Renal cortex interstitium (tissue), 15 donors: ENCODE measurements around the gene PSMA3. TPM values are rescaled to one million over a fixed set of nuclear protein-coding genes. Genes with fewer than 3 reads are reported as not detected.

Source experiments
- DNase-seq, 11 donors: peaks; one replicate each; pipeline ENCODE4 v3.0.0-alpha.2; 2013; ENCODE audit warnings: low read depth in 9 of 11, low spot score in 4 of 11; ENCODE audit errors: extremely low read depth in 1 of 11
- long read RNA-seq, 16 experiments: transcript quantifications; one replicate each; lab custom pipeline, GENCODE V29; 2026
- polyA plus RNA-seq, 3 donors: library from polyadenylated mRNA; unstranded; fragments of 120-200 nt; gene quantifications; one replicate each; pipeline ENCODE4 v1.2.1, GENCODE V29; 2013; ENCODE audit not compliant: insufficient read length in 3 of 3

The PSMA3 gene
- 100 to 1,000 TPM; 130 to 155 (median 155) TPM for polyA plus RNA-seq
- long read RNA-seq, donor 1, transcript PSMA3-201 (11 exons, 970 nt) = major isoform, 57 of 82 reads
- long read RNA-seq, donor 1, partial matches to known transcripts = 20 of 82 reads
- long read RNA-seq, donor 1, other reads (novel, unspliced or antisense) = 0 of 82 reads
- long read RNA-seq, donor 2, transcript PSMA3-201 (11 exons, 970 nt) = major isoform, 62 of 105 reads
- long read RNA-seq, donor 2, partial matches to known transcripts = 21 of 105 reads
- long read RNA-seq, donor 2, other reads (novel, unspliced or antisense) = 19 of 105 reads
- long read RNA-seq, donor 3, transcript PSMA3-212 (3 exons, 730 nt) = minor isoform, 5 of 126 reads
- long read RNA-seq, donor 3, transcript PSMA3-201 (11 exons, 970 nt) = major isoform, 98 of 126 reads
- long read RNA-seq, donor 3, partial matches to known transcripts = 22 of 126 reads
- long read RNA-seq, donor 3, other reads (novel, unspliced or antisense) = 0 of 126 reads
- long read RNA-seq, donor 4, transcript PSMA3-201 (11 exons, 970 nt) = major isoform, 42 of 127 reads
- long read RNA-seq, donor 4, partial matches to known transcripts = 51 of 127 reads
- long read RNA-seq, donor 4, other reads (novel, unspliced or antisense) = 28 of 127 reads
- long read RNA-seq, donor 5 = 0 reads
- long read RNA-seq, donor 6, transcript PSMA3-201 (11 exons, 970 nt) = major isoform, 41 of 83 reads
- long read RNA-seq, donor 6, transcript PSMA3-212 (3 exons, 730 nt) = minor isoform, 10 of 83 reads
- long read RNA-seq, donor 6, partial matches to known transcripts = 29 of 83 reads
- long read RNA-seq, donor 6, other reads (novel, unspliced or antisense) = 0 of 83 reads
- long read RNA-seq, donor 7, transcript PSMA3-212 (3 exons, 730 nt) = minor isoform, 15 of 164 reads
- long read RNA-seq, donor 7, transcript PSMA3-201 (11 exons, 970 nt) = major isoform, 84 of 164 reads
- long read RNA-seq, donor 7, partial matches to known transcripts = 63 of 164 reads
- long read RNA-seq, donor 7, other reads (novel, unspliced or antisense) = 0 of 164 reads
- long read RNA-seq, donor 8 = 0 reads
- long read RNA-seq, donor 9, transcript PSMA3-201 (11 exons, 970 nt) = major isoform, 64 of 80 reads
- long read RNA-seq, donor 9, partial matches to known transcripts = 9 of 80 reads
- long read RNA-seq, donor 9, other reads (novel, unspliced or antisense) = 0 of 80 reads
- long read RNA-seq, donor 10, transcript PSMA3-212 (3 exons, 730 nt) = minor isoform, 12 of 165 reads
- long read RNA-seq, donor 10, transcript PSMA3-201 (11 exons, 970 nt) = major isoform, 82 of 165 reads
- long read RNA-seq, donor 10, partial matches to known transcripts = 58 of 165 reads
- long read RNA-seq, donor 10, other reads (novel, unspliced or antisense) = 10 of 165 reads
- long read RNA-seq, donor 11, transcript PSMA3-201 (11 exons, 970 nt) = major isoform, 41 of 53 reads
- long read RNA-seq, donor 11, partial matches to known transcripts = 10 of 53 reads
- long read RNA-seq, donor 11, other reads (novel, unspliced or antisense) = 0 of 53 reads
- long read RNA-seq, donor 12, transcript PSMA3-212 (3 exons, 730 nt) = minor isoform, 5 of 61 reads
- long read RNA-seq, donor 12, transcript PSMA3-201 (11 exons, 970 nt) = major isoform, 22 of 61 reads
- long read RNA-seq, donor 12, partial matches to known transcripts = 34 of 61 reads
- long read RNA-seq, donor 12, other reads (novel, unspliced or antisense) = 0 of 61 reads
- long read RNA-seq, donor 13 = 0 reads
- long read RNA-seq, donor 14, transcript PSMA3-201 (11 exons, 970 nt) = major isoform, 80 of 142 reads
- long read RNA-seq, donor 14, partial matches to known transcripts = 60 of 142 reads
- long read RNA-seq, donor 14, other reads (novel, unspliced or antisense) = 0 of 142 reads
- long read RNA-seq, donor 15, transcript PSMA3-201 (11 exons, 970 nt) = major isoform, 26 of 37 reads
- long read RNA-seq, donor 15, partial matches to known transcripts = 7 of 37 reads
- long read RNA-seq, donor 15, other reads (novel, unspliced or antisense) = 0 of 37 reads
- long read RNA-seq, donor 16, transcript PSMA3-212 (3 exons, 730 nt) = minor isoform, 15 of 194 reads
- long read RNA-seq, donor 16, transcript PSMA3-201 (11 exons, 970 nt) = major isoform, 144 of 194 reads
- long read RNA-seq, donor 16, partial matches to known transcripts = 26 of 194 reads
- long read RNA-seq, donor 16, other reads (novel, unspliced or antisense) = 5 of 194 reads

- peak; percentile 88 to 98 (median 96) for DNase-seq
Measured at GRCh38 chr14:58244556-58245387, at the start of gene PSMA3. PSMA3 (plus strand) TSS chr14:58244843; CDS start chr14:58244921, 78 bp downstream.

DNA sequence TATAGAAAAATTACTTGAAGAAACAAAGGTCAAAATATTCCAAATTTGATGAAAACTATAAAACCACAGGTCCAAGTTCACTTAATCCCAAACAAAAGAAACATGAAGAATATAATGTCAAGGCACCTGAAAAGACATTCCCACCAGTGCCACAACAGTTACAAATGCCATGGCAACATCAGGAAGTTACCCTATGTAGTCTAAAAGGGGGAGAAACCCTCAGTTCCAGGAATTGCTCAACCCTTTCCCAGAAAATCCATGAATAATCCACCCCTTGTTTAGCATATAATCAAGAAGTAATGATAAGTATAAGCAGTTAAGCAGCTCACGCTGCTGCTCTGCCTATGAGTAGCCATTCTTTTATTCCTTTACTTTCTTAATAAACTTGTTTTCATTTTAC is 48.4 kb upstream of the PSMA3 start:
- DNase-seq = no peak

- no peak for DNase-seq
Measured at GRCh38 chr14:58198086-58198485, 46.6 kb upstream of the PSMA3 start.

DNA sequence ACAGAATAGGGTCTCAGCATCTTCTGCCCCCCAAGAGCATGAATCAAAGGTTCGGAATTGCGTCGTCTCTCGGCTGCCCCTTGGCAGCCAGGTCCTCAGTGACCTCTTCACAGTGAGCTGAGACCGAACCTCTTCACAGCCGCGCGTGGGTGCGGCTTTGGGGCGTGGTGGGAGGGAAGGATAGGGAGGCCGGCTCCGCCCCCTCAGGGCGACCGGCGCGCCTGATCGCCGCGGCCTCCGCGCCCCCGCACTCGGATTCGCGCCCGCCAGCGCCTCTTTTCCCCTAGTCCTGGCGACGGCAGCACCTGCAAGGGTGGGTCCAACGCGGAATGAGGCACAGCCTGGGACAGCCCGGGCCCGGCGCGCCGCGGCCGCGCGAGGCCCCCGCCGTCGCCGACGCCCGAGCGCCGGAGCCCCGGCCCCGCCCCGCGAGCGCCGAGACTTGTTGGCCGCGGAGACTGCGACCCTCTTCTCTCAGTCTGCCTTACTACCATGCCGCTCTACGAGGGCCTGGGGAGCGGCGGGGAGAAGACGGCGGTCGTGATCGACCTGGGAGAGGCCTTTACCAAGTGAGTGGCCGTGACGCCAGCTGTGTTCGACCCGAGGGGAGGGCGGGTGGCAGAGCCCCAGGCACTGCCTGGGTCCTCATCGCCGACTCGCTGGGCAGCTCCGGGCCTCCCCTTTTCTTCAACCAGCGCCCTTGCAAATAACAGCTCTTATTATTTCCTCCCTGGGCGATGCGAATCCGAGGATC is 44.7 kb upstream of the PSMA3 start, which contains the start of gene ACTR10:
Gene ACTR10, plus strand, starts transcription at position 424 of the 754 bp plus-strand sequence. Its CDS starts 69 bp downstream, at position 493.
- DNase-seq = peak; percentile 63 to 84 (median 81)

GRCh38 chr14:58200480-58200841 is 44.2 kb upstream of the PSMA3 start:
- peak in 1 of 11 donors; percentile 14 for DNase-seq

GRCh38 chr14:58200846-58201245 is 43.8 kb upstream of the PSMA3 start:
- peak in 4 of 11 donors; percentile 2 to 7 (median 4) for DNase-seq

GRCh38 chr14:58213176-58213575 is 31.5 kb upstream of the PSMA3 start:
- DNase-seq = no peak

GRCh38 chr14:58215191-58215914 is 29.3 kb upstream of the PSMA3 start:
- DNase-seq = no peak

DNA sequence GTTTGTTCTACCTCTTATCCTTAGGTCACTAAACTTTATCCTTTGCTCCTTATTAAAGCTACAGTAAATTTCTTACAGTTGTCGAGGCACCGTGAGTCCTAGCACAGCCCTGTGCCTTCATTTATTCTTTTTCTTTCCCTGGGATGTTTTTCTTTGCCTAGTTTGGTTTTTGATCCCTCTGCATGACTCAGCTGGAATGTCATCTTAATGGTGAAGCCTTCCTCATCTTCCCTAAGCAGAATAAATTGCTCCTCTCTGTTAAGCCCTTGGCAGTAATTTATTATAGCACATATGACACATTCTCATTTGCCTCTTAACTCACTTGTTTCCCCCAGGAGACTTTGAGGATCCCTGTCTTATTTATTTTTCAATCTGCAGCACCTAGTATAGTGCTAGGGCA is 28.1 kb upstream of the PSMA3 start:
- no peak for DNase-seq

GRCh38 chr14:58227096-58227819 is 17.4 kb upstream of the PSMA3 start:
- no peak for DNase-seq

DNA sequence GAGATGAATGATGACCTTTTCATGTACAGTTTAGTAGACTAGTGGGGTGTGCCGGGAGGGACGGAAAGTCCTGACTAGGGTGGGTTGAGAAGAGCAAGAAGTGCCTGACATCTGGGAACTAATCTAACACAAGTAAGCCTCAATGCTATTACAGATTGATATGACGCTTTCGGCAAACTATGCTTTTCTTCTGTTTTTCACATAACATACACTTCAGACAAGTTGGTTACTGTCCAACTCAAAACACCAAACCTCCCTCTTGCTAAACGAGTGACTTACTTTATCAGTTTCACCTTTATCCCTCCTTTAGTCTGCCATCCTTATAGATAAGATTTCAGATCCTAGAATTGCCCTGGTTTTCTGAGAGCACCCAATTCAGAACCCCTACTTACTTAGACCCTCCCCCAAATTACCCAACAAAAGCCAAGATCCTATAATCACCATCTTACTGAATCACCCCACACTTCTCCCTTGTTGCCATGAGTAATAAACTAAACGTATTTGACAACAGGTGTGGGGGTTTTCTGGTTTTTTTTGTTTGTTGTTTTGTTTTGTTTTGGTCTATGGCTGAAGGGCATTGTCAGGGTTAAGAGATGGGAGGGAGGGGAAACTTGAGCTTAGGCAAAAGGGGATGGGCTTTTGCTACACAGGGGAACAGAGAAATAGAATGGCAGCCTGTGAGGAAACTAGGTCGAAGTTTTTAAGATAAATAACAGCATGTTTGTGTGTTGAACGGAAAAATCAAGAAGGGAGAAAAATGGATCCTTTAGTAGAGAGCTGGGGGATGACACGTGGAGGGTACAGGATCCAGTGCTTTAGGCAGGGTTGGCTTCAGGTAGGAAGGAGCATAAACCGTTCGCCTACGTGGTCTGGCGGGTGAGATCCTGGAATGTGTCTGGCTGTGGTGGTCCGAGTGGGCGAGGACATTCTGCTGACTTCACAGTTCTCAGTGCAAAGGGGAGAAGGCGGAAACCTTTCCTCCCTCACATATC is 6.1 kb upstream of the PSMA3 start:
- DNase-seq = peak in 10 of 11 donors; percentile 2 to 48 (median 38)

DNA sequence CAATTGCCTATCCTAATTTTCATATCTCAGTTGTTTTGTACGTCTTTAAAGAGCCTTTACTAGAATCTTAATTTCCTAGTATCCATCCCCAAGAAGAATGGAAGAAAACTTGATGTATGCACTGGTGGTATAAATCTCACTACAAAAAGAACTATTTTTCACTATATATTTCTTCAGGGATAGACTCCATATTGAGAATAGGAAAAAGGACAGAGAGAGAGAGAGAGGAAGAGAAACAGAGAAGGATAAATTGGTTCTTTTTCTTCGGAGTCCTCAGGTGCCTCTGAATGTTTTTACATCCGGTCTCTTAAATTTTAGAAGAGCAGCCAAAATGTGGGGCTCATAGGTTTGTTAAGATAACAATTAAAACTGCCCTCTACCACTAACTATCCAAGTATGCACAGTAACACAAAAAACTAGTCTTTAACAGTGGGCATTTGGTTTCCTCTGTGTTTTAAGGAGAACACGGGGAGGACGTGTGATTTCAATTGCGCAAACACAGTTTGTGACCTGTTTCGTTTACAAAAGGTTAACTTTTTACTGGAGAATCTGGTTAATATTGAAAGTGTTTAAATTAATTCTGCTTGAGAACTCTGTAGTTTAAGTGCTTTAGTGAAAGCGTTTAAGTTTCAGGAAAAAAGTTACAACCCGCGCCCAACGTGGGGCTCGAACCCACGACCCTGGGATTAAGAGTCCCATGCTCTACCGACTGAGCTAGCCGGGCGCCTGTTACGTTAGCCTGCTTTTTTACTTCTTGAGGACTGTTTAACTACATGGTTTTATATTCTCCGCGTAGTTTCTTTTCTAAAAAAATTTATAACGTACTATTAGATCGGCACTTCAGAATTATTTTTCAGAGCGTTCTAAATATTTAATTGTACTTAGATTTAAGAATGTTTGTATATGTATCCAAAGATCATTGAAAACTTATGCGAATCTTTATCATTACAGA is 5.1 kb upstream of the PSMA3 start:
- DNase-seq = peak in 10 of 11 donors; percentile 52 to 77 (median 64)
